Measurements from ENCODE around the gene NLRP9. TPM values are rescaled to one million over a fixed set of nuclear protein-coding genes. Genes with fewer than 3 reads are reported as not detected.

Gene NLRP9
- total RNA-seq, 1 donor from 2014 or later: not detected

- DNase-seq (ENCODE audit: low spot score): no peak
These were observed 63.8 kb downstream of the NLRP9 start for GRCh38 chr19:55674459-55674840.

GRCh38 chr19:55673889-55674288 is 64.3 kb downstream of the NLRP9 start:
- DNase-seq (ENCODE audit: low spot score): no peak

GRCh38 chr19:55673465-55673864 is 64.7 kb downstream of the NLRP9 start:
- no peak for DNase-seq (ENCODE audit: low spot score)

- no peak for DNase-seq (ENCODE audit: low spot score)
These were observed 65.8 kb downstream of the NLRP9 start for GRCh38 chr19:55672418-55672817.

GRCh38 chr19:55671054-55671378 is 67.2 kb downstream of the NLRP9 start:
- DNase-seq (ENCODE audit: low spot score): no peak

GRCh38 chr19:55670280-55671053 is 67.7 kb downstream of the NLRP9 start:
- no peak for DNase-seq (ENCODE audit: low spot score)

- DNase-seq (ENCODE audit: low spot score): no peak
These were observed 68.6 kb downstream of the NLRP9 start for GRCh38 chr19:55669418-55670279.

- no peak for DNase-seq (ENCODE audit: low spot score)
These were observed 69.4 kb downstream of the NLRP9 start for GRCh38 chr19:55668603-55669348.

GRCh38 chr19:55667958-55668357 is 70.2 kb downstream of the NLRP9 start:
- DNase-seq (ENCODE audit: low spot score): no peak

- DNase-seq (ENCODE audit: low spot score): no peak
These were observed 70.7 kb downstream of the NLRP9 start for GRCh38 chr19:55667511-55667910.

- no peak for DNase-seq (ENCODE audit: low spot score)
These were observed 71.2 kb downstream of the NLRP9 start for GRCh38 chr19:55667006-55667381.

GRCh38 chr19:55666343-55667005 is 71.7 kb downstream of the NLRP9 start:
- DNase-seq (ENCODE audit: low spot score): no peak

- no peak for DNase-seq (ENCODE audit: low spot score)
These were observed 74.2 kb downstream of the NLRP9 start for GRCh38 chr19:55663846-55664536.

- DNase-seq (ENCODE audit: low spot score): no peak
These were observed 76.4 kb downstream of the NLRP9 start for GRCh38 chr19:55661826-55662225.

- DNase-seq (ENCODE audit: low spot score): no peak
These were observed 77.2 kb downstream of the NLRP9 start for GRCh38 chr19:55660991-55661390.

GRCh38 chr19:55660404-55660803 is 77.8 kb downstream of the NLRP9 start:
- DNase-seq (ENCODE audit: low spot score): no peak

- no peak for DNase-seq (ENCODE audit: low spot score)
These were observed 78.4 kb downstream of the NLRP9 start for GRCh38 chr19:55659822-55660221.

- DNase-seq (ENCODE audit: low spot score): no peak
These were observed 79.2 kb downstream of the NLRP9 start for GRCh38 chr19:55658846-55659459.

All from ureter (tissue), 1 donor.